HG02571 (cell line): ENCODE measurements around the gene ARHGAP12.

ENCODE experiments used
- ATAC-seq: cut with Tn5 transposase; IDR thresholded peaks from one replicate; pipeline ENCODE4 v1.9.1; 2021; ENCODE audit warnings: mild to moderate bottlenecking, moderate library complexity; ENCODE audit not compliant: unreplicated experiment

ARHGAP12 gene

GRCh38 chr10:31948021-31948420 is 19.4 kb upstream of the ARHGAP12 start:
- no peak for ATAC-seq

GRCh38 chr10:31947144-31947926 is 18.7 kb upstream of the ARHGAP12 start:
- ATAC-seq, result no peak

DNA sequence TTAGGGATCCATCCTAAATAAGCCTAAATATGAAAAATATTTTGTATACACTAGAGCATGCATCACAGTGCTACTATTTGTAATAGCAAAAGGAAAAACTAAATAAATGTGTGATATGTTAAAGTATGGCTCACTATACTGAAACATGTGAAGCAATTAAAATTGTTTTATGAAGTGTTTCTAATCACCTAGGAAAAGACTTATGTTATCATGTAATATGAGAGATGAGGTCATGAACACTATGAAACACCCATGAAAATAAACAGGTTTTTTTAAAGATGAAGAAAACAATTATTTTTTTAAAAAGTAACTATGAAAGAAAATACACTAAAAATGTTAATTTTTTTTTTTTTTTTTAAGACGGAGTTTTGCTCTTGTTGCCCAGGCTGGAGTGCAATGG is 16.8 kb upstream of the ARHGAP12 start:
- ATAC-seq, result no peak

DNA sequence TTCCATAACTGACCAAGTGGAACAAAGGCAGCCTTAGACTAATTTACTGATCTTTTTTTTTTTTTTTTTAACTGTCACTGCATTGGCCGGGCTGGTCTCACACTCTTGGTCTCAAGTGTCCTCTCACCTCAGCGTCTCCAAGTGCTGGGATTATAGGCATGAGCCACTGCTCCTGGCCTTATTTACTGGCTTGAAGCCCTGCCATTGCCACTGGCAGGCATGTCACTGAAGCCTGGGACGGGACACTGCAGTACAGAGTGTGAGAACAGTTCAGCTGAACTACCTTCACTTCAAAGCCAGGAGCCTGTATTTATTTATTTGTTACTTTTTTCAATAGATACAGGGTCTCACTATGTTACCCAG is 15.4 kb upstream of the ARHGAP12 start:
- ATAC-seq, result no peak

DNA sequence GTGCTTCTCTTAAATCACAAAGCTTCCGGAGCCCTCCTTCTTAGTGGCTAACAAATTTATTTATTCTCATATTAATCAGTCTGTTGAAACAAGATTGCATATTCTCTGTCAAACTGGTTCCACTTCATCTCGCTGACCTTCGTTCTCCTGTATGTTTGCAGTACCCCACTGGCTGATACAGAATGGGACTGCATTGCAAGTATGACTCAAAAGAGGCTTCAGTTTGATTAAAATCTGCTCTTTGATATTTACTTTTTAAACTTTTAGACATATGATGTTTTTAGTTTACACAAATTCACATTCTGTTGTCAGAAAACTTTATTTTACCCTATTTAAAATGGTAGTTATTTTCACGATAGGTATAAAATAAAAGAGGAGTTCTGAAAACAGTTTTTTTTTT is 14.3 kb upstream of the ARHGAP12 start:
- no peak for ATAC-seq

DNA sequence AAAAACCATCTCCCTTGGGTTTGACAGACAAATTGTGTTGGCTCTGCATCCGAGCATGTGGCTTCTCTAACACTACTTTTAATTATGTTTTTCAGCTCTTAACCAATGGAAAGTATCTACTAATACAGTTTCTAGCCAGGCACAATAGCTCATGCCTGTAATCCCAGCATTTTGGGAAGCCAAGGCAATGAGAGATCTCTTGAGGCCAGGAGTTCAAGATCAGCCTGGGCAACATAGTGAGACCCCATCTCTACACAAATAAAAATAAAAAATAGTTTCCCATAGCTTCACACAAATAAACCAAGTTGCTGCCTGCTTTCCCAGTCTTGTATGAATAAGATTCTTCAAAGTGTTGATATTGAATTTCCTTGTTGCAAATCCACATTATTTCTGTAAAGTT is 13.8 kb upstream of the ARHGAP12 start:
- ATAC-seq, result no peak

- ATAC-seq, result no peak
Observed at GRCh38 chr10:31940839-31941653, 12.4 kb upstream of the ARHGAP12 start.

DNA sequence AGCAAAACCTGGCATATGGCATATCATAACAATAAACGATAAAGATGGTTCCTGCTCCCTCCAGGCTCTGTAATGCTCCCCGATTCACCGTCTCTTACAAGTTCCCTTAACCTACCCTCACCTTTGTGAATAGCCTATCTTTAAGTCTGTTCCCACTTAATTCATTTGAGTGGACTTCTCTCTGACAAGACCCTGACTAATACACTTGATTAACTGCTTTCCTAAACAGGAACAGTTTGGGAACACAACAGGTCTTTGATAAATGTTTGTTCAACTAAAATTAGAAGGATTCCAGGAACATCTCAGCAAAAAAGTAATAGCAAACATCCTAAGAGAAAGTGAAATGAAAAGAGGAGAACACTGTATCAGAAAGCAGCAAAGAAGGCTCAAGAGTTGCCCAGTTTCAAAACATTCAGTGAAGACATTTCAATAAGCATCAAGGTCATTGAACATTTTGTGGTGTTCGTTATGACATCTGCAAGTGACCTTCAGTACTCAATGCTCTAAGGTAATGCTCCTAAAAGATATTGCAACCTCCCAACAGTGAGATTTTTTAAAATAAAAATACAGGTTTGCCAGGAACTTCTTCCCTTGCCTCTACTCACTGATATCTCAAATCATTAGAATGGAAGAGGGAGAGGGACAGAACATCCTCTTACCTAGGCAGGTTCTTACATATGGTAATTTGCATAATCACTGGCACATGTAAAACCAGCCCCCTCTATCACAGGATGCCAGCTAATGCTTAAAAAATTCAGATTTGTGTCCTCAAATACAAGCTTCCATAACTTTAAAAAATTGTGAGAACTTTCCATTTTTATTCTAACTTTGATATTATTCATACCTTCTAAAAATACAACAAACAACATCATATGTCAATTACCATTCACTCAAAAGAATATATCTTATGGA is 11.4 kb upstream of the ARHGAP12 start:
- no peak for ATAC-seq

GRCh38 chr10:31937371-31937770 is 8.7 kb upstream of the ARHGAP12 start:
- no peak for ATAC-seq

DNA sequence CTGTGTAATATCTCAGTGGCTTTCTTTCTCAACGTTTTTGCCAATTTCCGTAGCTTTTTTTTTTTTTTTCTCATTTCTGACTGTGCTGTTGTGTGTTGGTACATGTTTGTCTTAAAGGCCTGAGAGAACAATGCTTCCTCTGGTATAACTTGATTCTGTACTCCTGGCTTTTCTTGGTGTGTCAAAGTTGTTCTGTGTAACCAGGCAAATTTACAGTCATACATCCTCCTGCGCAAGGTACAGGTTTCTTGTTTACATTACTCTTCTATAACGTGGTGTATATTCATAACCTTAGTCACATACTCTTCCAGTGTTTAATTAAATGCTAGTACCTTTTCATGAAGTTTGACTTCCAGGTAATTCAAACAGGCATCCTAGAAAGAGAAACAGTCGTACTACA is 8.3 kb upstream of the ARHGAP12 start:
- no peak for ATAC-seq

- ATAC-seq, result no peak
Observed at GRCh38 chr10:31936086-31936485, 7.5 kb upstream of the ARHGAP12 start.

- no peak for ATAC-seq
Observed at GRCh38 chr10:31935678-31936077, 7.0 kb upstream of the ARHGAP12 start.

DNA sequence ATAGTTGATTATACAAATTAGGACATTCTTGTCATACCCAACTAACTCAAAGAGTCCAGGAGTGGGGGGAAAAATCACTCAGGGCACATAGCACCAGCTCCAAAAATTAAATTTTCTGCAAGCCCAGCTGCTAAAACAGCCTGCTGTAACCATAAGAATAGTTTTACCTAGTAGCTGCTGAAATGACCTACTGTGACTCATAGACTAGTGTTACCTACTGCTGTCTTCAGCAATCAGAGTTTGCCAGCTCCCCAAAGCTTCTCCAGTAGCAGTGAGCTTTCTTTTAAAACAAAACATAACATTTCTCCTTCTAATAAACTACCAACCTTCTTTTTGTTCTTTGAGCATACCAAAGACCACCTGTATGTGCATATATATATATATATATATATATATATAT is 4.2 kb upstream of the ARHGAP12 start:
- no peak for ATAC-seq

- no peak for ATAC-seq
Observed at GRCh38 chr10:31930856-31931255, 2.2 kb upstream of the ARHGAP12 start.

- no peak for ATAC-seq
Observed at GRCh38 chr10:31930023-31930751, 1.6 kb upstream of the ARHGAP12 start.

GRCh38 chr10:31929261-31930022 is 811 bp upstream of the ARHGAP12 start:
- peak; percentile 29 for ATAC-seq

DNA sequence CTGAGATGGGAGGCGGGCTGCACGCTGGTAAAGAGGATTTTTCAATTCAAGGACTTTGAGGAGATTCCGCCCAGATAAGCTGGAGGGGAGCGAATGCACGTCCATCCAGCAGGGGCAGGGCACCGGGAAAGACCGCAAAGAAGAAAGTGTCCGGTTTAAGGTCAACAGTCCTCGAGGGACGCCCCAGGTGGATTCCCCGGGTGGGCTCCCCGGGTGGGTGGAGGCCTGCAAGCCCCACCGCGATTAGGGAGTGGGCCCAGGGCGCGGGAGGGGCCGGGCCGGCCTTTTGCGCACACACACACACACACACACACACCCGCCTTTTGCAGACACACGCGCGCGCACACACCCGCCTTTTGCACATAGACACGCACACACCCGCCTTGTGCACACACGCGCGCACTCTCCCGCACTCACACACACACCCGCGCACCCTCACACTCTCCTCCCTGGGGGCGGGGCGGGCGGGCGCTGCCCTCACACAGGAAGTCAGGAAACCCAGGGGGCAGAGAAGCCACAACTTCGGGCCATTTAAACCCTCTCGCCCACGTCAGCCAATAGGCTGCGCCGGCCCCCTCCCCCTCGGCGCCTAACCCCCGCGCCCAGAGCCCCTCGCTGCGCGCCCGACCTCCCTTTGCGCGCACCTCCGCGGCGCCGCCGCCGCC is 615 bp downstream of the ARHGAP12 start:
- peak; percentile 41 for ATAC-seq

GRCh38 chr10:31927565-31927883 is 1.1 kb downstream of the ARHGAP12 start:
- no peak for ATAC-seq

DNA sequence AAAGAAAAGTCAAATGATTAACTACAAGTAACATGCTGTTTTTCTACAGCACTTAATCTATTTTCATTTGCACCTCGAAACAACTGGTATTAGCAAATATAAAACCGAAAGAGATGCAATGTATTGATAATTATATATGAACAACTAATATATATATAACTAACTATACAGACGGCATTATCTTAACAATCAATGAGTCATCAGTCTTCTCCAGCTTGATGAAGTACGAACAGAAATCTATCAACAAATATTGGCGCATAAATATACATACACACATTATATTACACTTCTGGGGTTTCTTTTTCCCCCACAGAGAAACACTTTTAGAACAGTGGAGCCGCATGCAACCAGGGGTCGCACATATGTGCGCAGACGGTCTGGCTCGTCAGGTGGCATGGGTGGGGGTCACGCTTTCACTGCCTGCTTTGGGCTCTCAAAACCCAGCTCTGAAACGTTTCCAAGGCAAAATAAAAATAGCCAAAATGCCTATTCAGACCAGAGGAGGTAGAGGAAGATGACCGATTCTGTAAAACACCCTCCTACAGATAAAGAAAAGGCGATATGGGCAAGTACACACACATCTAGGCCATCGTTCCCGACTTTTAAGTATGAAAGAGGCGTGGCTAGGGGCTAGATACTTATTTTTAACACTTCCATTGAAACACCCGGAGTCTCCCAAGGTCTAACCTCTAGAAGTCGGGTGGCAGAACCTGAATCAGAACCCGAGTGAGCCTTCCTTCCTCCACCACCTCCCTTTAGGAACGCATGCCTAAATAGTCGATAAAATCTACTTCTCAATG is 1.7 kb downstream of the ARHGAP12 start:
- no peak for ATAC-seq
